Astrocyte (in vitro differentiated cells and primary cell): ENCODE measurements around the gene TMEM258. TPM values are rescaled to one million over a fixed set of nuclear protein-coding genes. Genes with fewer than 3 reads are reported as not detected.

Source experiments
- DNase-seq: peaks from one replicate; pipeline ENCODE4 v3.0.0-alpha.2; 2010; ENCODE audit warnings: low read depth
- FAIRE-seq: peaks from 2 replicates; lab custom pipeline; 2011; peaks lifted over from hg19 to GRCh38; lab: Jason Lieb, UNC
- H2AFZ ChIP-seq: 2 replicates; pipeline ENCODE4 v1.6.0; 2012; ENCODE audit warnings: low read depth, low read length, inconsistent platforms
- H3K27ac ChIP-seq: 2 replicates; pipeline ENCODE4 v1.5.1; 2011; ENCODE audit warnings: low read depth, low read length, inconsistent platforms
- H3K27me3 ChIP-seq: 2 replicates; pipeline ENCODE4 v1.6.0; 2011; ENCODE audit warnings: low read length, inconsistent platforms; ENCODE audit not compliant: insufficient read depth
- H3K36me3 ChIP-seq: 2 replicates; pipeline ENCODE4 v1.5.1; 2011; ENCODE audit warnings: low read length, inconsistent platforms; ENCODE audit not compliant: insufficient read depth
- H3K4me1 ChIP-seq: 2 replicates; pipeline ENCODE4 v1.5.1; 2011; ENCODE audit warnings: low read length, inconsistent platforms; ENCODE audit not compliant: insufficient read depth
- H3K4me2 ChIP-seq: 2 replicates; pipeline ENCODE4 v1.6.0; 2012; ENCODE audit warnings: low read length, inconsistent platforms
- H3K4me3 ChIP-seq: 2 replicates; pipeline ENCODE4 v1.5.1; 2011; ENCODE audit warnings: low read depth, mild to moderate bottlenecking, low read length, inconsistent platforms; ENCODE audit not compliant: insufficient read depth
- H3K79me2 ChIP-seq: 2 replicates; pipeline ENCODE4 v1.6.0; 2012; ENCODE audit warnings: mild to moderate bottlenecking, low read length, inconsistent platforms; ENCODE audit not compliant: insufficient read depth
- H3K9ac ChIP-seq: 2 replicates; pipeline ENCODE4 v1.6.0; 2012; ENCODE audit warnings: mild to moderate bottlenecking, low read length, inconsistent platforms
- H3K9me3 ChIP-seq: 2 replicates; pipeline ENCODE4 v1.5.1; 2012; ENCODE audit warnings: low read depth, mild to moderate bottlenecking, low read length, inconsistent platforms; ENCODE audit not compliant: insufficient read depth
- H4K20me1 ChIP-seq: 2 replicates; pipeline ENCODE4 v1.6.0; 2012; ENCODE audit warnings: low read length, inconsistent platforms; ENCODE audit not compliant: insufficient read depth
- H3K27ac Mint-ChIP-seq: one replicate; pipeline ENCODE4 v1.8.0; 2021; ENCODE audit warnings: mild to moderate bottlenecking, mixed read lengths; ENCODE audit not compliant: unreplicated experiment
- H3K27me3 Mint-ChIP-seq: one replicate; pipeline ENCODE4 v1.8.0; 2021; ENCODE audit warnings: low read depth, mixed read lengths; ENCODE audit not compliant: unreplicated experiment
- H3K36me3 Mint-ChIP-seq: one replicate; pipeline ENCODE4 v1.8.0; 2021; ENCODE audit warnings: low read depth, mixed read lengths; ENCODE audit not compliant: unreplicated experiment
- H3K4me1 Mint-ChIP-seq: one replicate; pipeline ENCODE4 v1.8.0; 2021; ENCODE audit warnings: low read depth, mixed read lengths; ENCODE audit not compliant: unreplicated experiment
- H3K4me3 Mint-ChIP-seq: one replicate; pipeline ENCODE4 v1.8.0; 2021; ENCODE audit warnings: mild to moderate bottlenecking, moderate library complexity, mixed read lengths; ENCODE audit not compliant: unreplicated experiment
- H3K9me3 Mint-ChIP-seq: one replicate; pipeline ENCODE4 v1.8.0; 2021; ENCODE audit warnings: mild to moderate bottlenecking, mixed read lengths; ENCODE audit not compliant: unreplicated experiment
- EZH2 ChIP-seq: IDR thresholded peaks from 2 replicates; pipeline ENCODE4 v1.6.1; 2012; ENCODE audit warnings: mild to moderate bottlenecking, low read length, inconsistent platforms; ENCODE audit not compliant: insufficient read depth
- total RNA-seq: library from RNA; stranded (reverse); gene quantifications from 2 replicates; pipeline ENCODE4 v1.2.1, GENCODE V29; 2021
- TF ChIP-seq, protein P1 (sequence below): IDR thresholded peaks from 2 replicates; pipeline ENCODE4 v1.5.1; 2011; ENCODE audit warnings: low read depth, mild to moderate bottlenecking, inconsistent platforms, low read length, moderate library complexity; ENCODE audit not compliant: insufficient read depth

Gene TMEM258
- total RNA-seq, 1 donor from 2014 or later = 98.6 TPM

DNA sequence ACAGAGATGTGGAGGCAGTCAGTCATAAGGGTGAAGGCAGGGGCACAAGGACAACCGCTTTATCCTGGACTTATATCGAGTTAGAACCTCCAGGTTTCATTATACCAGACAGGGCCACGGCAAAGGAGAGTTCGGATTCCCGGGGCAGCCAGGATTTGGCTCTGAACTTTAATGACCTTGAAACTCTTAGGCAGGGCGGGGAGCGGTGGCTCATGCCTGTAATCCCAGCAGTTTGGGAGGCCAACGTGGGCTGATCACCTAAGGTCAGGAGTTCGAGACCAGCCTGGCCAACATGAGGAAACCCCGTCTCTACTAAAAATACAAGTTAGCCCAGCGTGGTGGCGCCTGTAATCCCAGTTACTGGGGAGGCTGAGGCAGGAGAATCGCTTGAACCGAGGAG lies 41.0 kb downstream of the TMEM258 start:
- H3K9me3 ChIP-seq = no peaks in the 10 kb centered on the region
- peak overlapping the region; percentile 86 for H3K4me3 Mint-ChIP-seq
- no peak overlapping the region for H3K4me2 ChIP-seq
- H3K36me3 Mint-ChIP-seq = no peaks in the 10 kb centered on the region
- no peak overlapping the region for H3K4me3 ChIP-seq
- no peaks in the 10 kb centered on the region for H3K27me3 Mint-ChIP-seq
- peaks cover 30% of the 10 kb centered on the region for H3K79me2 ChIP-seq
- peaks cover 17% of the 10 kb centered on the region for H3K4me1 Mint-ChIP-seq
- no peak overlapping the region for H3K27ac Mint-ChIP-seq
- no peak overlapping the region for H2AFZ ChIP-seq
- H3K27ac ChIP-seq = no peak overlapping the region
- no peaks in the 10 kb centered on the region for H4K20me1 ChIP-seq
- peaks cover 53% of the 10 kb centered on the region for H3K4me1 ChIP-seq
- TF ChIP-seq, protein P1, sequence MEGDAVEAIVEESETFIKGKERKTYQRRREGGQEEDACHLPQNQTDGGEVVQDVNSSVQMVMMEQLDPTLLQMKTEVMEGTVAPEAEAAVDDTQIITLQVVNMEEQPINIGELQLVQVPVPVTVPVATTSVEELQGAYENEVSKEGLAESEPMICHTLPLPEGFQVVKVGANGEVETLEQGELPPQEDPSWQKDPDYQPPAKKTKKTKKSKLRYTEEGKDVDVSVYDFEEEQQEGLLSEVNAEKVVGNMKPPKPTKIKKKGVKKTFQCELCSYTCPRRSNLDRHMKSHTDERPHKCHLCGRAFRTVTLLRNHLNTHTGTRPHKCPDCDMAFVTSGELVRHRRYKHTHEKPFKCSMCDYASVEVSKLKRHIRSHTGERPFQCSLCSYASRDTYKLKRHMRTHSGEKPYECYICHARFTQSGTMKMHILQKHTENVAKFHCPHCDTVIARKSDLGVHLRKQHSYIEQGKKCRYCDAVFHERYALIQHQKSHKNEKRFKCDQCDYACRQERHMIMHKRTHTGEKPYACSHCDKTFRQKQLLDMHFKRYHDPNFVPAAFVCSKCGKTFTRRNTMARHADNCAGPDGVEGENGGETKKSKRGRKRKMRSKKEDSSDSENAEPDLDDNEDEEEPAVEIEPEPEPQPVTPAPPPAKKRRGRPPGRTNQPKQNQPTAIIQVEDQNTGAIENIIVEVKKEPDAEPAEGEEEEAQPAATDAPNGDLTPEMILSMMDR = no peak
- no peak for TF ChIP-seq EZH2
- DNase-seq (no peak), FAIRE-seq (no peak)
- no peaks in the 10 kb centered on the region for H3K36me3 ChIP-seq
- H3K9ac ChIP-seq = no peak overlapping the region
- H3K9me3 Mint-ChIP-seq = no peaks in the 10 kb centered on the region
- H3K27me3 ChIP-seq = no peaks in the 10 kb centered on the region

DNA sequence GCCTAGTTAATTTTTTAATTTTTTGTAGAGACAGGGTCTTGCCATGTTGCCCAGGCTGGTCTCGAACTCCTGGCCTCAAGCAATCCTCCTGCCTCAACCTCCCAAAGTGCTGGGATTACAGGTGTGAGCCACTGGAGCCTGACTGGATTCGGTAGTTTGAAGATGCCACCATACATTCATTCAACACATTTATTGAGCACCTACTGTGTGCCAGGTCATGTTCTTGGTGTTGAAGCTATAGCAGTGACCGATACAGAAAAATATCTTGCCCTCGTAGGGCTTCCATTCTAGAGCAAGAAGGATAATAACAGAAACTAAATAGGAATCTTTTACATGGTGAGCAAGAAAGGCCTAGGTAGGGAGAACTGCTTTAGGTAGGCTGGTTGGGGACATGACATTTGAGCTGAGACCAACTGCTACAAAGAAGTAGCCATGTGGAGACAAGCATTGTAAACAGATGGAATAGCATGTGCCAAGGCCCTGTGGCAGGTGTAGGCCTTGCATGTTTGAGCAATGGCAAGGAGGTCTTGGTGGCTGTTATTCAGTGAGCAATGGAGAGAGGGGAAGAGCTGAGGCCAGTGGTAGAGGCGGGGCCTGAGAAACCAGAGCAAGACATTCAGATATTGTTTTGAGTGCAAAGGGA lies 41.6 kb downstream of the TMEM258 start:
- no peaks in the 10 kb centered on the region for H3K9me3 ChIP-seq
- no peak overlapping the region for H2AFZ ChIP-seq
- Mint-ChIP-seq H3K36me3 (no peaks in the 10 kb centered on the region), H3K4me3 (peak overlapping the region; percentile 86), H3K27me3 (no peaks in the 10 kb centered on the region), H3K9me3 (no peaks in the 10 kb centered on the region), H3K27ac (no peak overlapping the region), H3K4me1 (peaks cover 10% of the 10 kb centered on the region)
- H3K27ac ChIP-seq = no peak overlapping the region
- no peaks in the 10 kb centered on the region for H3K36me3 ChIP-seq
- no peaks in the 10 kb centered on the region for H4K20me1 ChIP-seq
- DNase-seq = no peak
- H3K4me2 ChIP-seq = no peak overlapping the region
- peaks cover 25% of the 10 kb centered on the region for H3K79me2 ChIP-seq
- TF ChIP-seq, protein P1 = no peak
- no peak for TF ChIP-seq EZH2
- H3K27me3 ChIP-seq = no peaks in the 10 kb centered on the region
- FAIRE-seq = no peak
- H3K4me3 ChIP-seq = no peak overlapping the region
- H3K4me1 ChIP-seq = peaks cover 46% of the 10 kb centered on the region
- H3K9ac ChIP-seq = no peak overlapping the region

DNA sequence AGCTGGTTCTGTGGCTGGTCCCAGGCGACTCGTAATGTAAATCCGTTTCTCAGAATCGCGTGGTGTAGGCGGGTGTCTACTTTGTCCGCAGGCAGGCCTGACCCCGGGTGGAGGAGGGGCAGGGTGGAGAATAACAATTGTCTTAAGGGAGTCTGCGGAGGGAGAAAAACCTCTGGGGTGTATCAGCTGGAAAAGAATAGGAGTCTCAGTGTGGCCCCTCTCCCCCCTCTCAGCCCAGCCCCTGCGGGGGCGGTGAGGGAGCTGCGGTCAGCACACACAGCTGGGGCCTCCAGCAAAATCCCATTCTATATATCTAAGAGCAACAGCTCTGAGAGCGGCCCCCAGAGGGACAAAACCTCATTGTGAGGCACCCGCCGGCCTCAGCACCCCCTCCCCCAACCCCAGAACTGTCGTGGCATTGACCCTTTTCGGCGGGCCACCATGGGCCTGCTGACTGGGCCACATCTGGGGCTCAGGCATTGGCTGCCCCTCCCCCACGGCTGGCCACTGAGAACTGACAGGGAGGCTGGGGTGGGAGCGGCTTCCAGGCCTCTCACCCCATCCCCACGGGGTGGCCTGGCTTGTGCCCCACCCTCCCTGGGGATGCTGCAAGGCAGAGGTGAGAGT lies 42.7 kb downstream of the TMEM258 start:
- Histone ChIP-seq H3K36me3 (no peaks in the 10 kb centered on the region), H3K4me2 (peak overlapping the region; percentile 68), H3K79me2 (peaks cover 14% of the 10 kb centered on the region), H2AFZ (no peak overlapping the region), H3K4me3 (no peak overlapping the region), H3K9ac (no peak overlapping the region), H4K20me1 (no peaks in the 10 kb centered on the region), H3K9me3 (no peaks in the 10 kb centered on the region), H3K27me3 (no peaks in the 10 kb centered on the region), H3K4me1 (peaks cover 41% of the 10 kb centered on the region), H3K27ac (no peak overlapping the region)
- H3K4me3 Mint-ChIP-seq = no peak overlapping the region
- H3K9me3 Mint-ChIP-seq = no peaks in the 10 kb centered on the region
- H3K36me3 Mint-ChIP-seq = no peaks in the 10 kb centered on the region
- DNase-seq = peak; percentile 25
- no peak for FAIRE-seq
- no peak for TF ChIP-seq EZH2
- TF ChIP-seq, protein P1 = no peak
- peak overlapping the region; percentile 59 for H3K27ac Mint-ChIP-seq
- no peaks in the 10 kb centered on the region for H3K27me3 Mint-ChIP-seq
- peaks cover 10% of the 10 kb centered on the region for H3K4me1 Mint-ChIP-seq
